HEK293 (cell line): ENCODE data around the gene UFSP1.

Source experiments
- GFI1B ChIP-seq: fragments of 450-650 bp; formaldehyde crosslinking; IDR thresholded peaks from 2 replicates; pipeline ENCODE4 v1.5.1; 2016; ENCODE audit warnings: missing biosample characterization, missing genetic modification characterization
- IKZF3 ChIP-seq: fragments of 450-650 bp; IDR thresholded peaks from 2 replicates; pipeline ENCODE4 v1.5.0; 2018; ENCODE audit warnings: missing biosample characterization, mild to moderate bottlenecking, missing genetic modification characterization, moderate library complexity
- KLF9 ChIP-seq: fragments of 450-650 bp; formaldehyde crosslinking; IDR thresholded peaks from 2 replicates; pipeline ENCODE4 v1.5.1; 2016; ENCODE audit warnings: missing biosample characterization, missing genetic modification characterization, low read depth
- OVOL3 ChIP-seq: fragments of 450-650 bp; formaldehyde crosslinking; IDR thresholded peaks from 2 replicates; pipeline ENCODE4 v1.5.1; 2016; ENCODE audit warnings: missing biosample characterization, missing genetic modification characterization
- SCRT2 ChIP-seq: fragments of 450-650 bp; formaldehyde crosslinking; IDR thresholded peaks from 2 replicates; pipeline ENCODE4 v1.5.1; 2016; ENCODE audit warnings: missing biosample characterization, missing genetic modification characterization
- ZEB2 ChIP-seq: fragments of 450-650 bp; formaldehyde crosslinking; IDR thresholded peaks from 2 replicates; pipeline ENCODE4 v1.5.1; 2016; ENCODE audit warnings: missing biosample characterization, missing genetic modification characterization
- ZIC2 ChIP-seq: fragments of 450-650 bp; formaldehyde crosslinking; IDR thresholded peaks from 2 replicates; pipeline ENCODE4 v1.5.1; 2016; ENCODE audit warnings: missing biosample characterization, missing genetic modification characterization
- ZNF10 ChIP-seq: fragments of 450-650 bp; formaldehyde crosslinking; IDR thresholded peaks from 2 replicates; pipeline ENCODE4 v1.5.1; 2017; ENCODE audit warnings: missing biosample characterization, missing genetic modification characterization
- ZNF114 ChIP-seq: fragments of 450-650 bp; formaldehyde crosslinking; IDR thresholded peaks from 2 replicates; pipeline ENCODE4 v1.5.0; 2017; ENCODE audit warnings: missing biosample characterization, missing genetic modification characterization
- ZNF155 ChIP-seq: fragments of 450-650 bp; formaldehyde crosslinking; IDR thresholded peaks from 2 replicates; pipeline ENCODE4 v1.5.1; 2016; ENCODE audit warnings: missing biosample characterization, missing genetic modification characterization
- ZNF221 ChIP-seq: fragments of 450-650 bp; formaldehyde crosslinking; IDR thresholded peaks from 2 replicates; pipeline ENCODE4 v1.5.1; 2017; ENCODE audit warnings: missing biosample characterization, missing genetic modification characterization, borderline replicate concordance
- ZNF223 ChIP-seq: fragments of 450-650 bp; formaldehyde crosslinking; IDR thresholded peaks from 2 replicates; pipeline ENCODE4 v1.5.1; 2016; ENCODE audit warnings: missing biosample characterization, missing genetic modification characterization
- ZNF23 ChIP-seq: fragments of 450-650 bp; formaldehyde crosslinking; IDR thresholded peaks from 2 replicates; pipeline ENCODE4 v1.5.1; 2016; ENCODE audit warnings: missing biosample characterization, missing genetic modification characterization, borderline replicate concordance
- ZNF266 ChIP-seq: fragments of 450-650 bp; formaldehyde crosslinking; IDR thresholded peaks from 2 replicates; pipeline ENCODE4 v1.5.1; 2016; ENCODE audit warnings: missing biosample characterization, missing genetic modification characterization, low read depth
- ZNF335 ChIP-seq: fragments of 450-650 bp; formaldehyde crosslinking; conservative IDR thresholded peaks from 2 replicates; pipeline ENCODE4 v1.5.1; 2016; ENCODE audit warnings: missing biosample characterization, missing genetic modification characterization
- ZNF350 ChIP-seq: fragments of 450-650 bp; formaldehyde crosslinking; IDR thresholded peaks from 2 replicates; pipeline ENCODE4 v1.5.0; 2017; ENCODE audit warnings: missing biosample characterization, mild to moderate bottlenecking, missing genetic modification characterization
- ZNF37A ChIP-seq: fragments of 450-650 bp; IDR thresholded peaks from 2 replicates; pipeline ENCODE4 v1.5.1; 2018; ENCODE audit warnings: missing biosample characterization, missing genetic modification characterization
- ZNF426 ChIP-seq: fragments of 450-650 bp; formaldehyde crosslinking; IDR thresholded peaks from 2 replicates; pipeline ENCODE4 v1.5.1; 2017; ENCODE audit warnings: missing biosample characterization, missing genetic modification characterization, mild to moderate bottlenecking, inconsistent platforms, moderate library complexity
- ZNF510 ChIP-seq: fragments of 450-650 bp; formaldehyde crosslinking; IDR thresholded peaks from 2 replicates; pipeline ENCODE4 v1.5.1; 2018; ENCODE audit warnings: mild to moderate bottlenecking, missing genetic modification characterization, missing biosample characterization; ENCODE audit not compliant: insufficient replicate concordance
- ZNF571 ChIP-seq: fragments of 450-650 bp; formaldehyde crosslinking; IDR thresholded peaks from 2 replicates; pipeline ENCODE4 v1.5.0; 2017; ENCODE audit warnings: missing biosample characterization, missing genetic modification characterization
- ZNF596 ChIP-seq: fragments of 450-650 bp; IDR thresholded peaks from 2 replicates; pipeline ENCODE4 v1.5.0; 2018; ENCODE audit warnings: missing biosample characterization, mild to moderate bottlenecking, missing genetic modification characterization, moderate library complexity
- ZNF664 ChIP-seq: fragments of 450-650 bp; formaldehyde crosslinking; IDR thresholded peaks from 2 replicates; pipeline ENCODE4 v1.5.1; 2016; ENCODE audit warnings: missing biosample characterization, missing genetic modification characterization
- ZNF670 ChIP-seq: fragments of 450-650 bp; formaldehyde crosslinking; IDR thresholded peaks from 2 replicates; pipeline ENCODE4 v1.5.1; 2016; ENCODE audit warnings: missing biosample characterization, missing genetic modification characterization, low read depth
- ZNF707 ChIP-seq: fragments of 450-650 bp; formaldehyde crosslinking; IDR thresholded peaks from 2 replicates; pipeline ENCODE4 v1.5.1; 2016; ENCODE audit warnings: missing biosample characterization, missing genetic modification characterization
- ZNF791 ChIP-seq: fragments of 450-650 bp; formaldehyde crosslinking; IDR thresholded peaks from 2 replicates; pipeline ENCODE4 v1.5.1; 2016; ENCODE audit warnings: missing biosample characterization, missing genetic modification characterization
- TF ChIP-seq, protein P1 (sequence below): IDR thresholded peaks from 2 replicates; pipeline ENCODE4 v1.6.1; 2011; ENCODE audit warnings: mild to moderate bottlenecking, low read depth, low read length, borderline replicate concordance
- TF ChIP-seq, protein P2 (sequence below): fragments of 450-650 bp; formaldehyde crosslinking; IDR thresholded peaks from 2 replicates; pipeline ENCODE4 v1.5.1; 2017; ENCODE audit warnings: missing biosample characterization, missing genetic modification characterization
- TF ChIP-seq, protein P3 (sequence below): fragments of 450-650 bp; formaldehyde crosslinking; IDR thresholded peaks from 2 replicates; pipeline ENCODE4 v1.5.1; 2016; ENCODE audit warnings: missing biosample characterization, missing genetic modification characterization
- TF ChIP-seq, protein P4 (sequence below): fragments of 450-650 bp; formaldehyde crosslinking; IDR thresholded peaks from 2 replicates; pipeline ENCODE4 v1.5.1; 2017; ENCODE audit warnings: missing biosample characterization, missing genetic modification characterization
- TF ChIP-seq, protein P5 (sequence below): fragments of 450-650 bp; formaldehyde crosslinking; IDR thresholded peaks from 2 replicates; pipeline ENCODE4 v1.5.1; 2016; ENCODE audit warnings: missing biosample characterization, missing genetic modification characterization
- TF ChIP-seq, protein P6 (sequence below): fragments of 450-650 bp; formaldehyde crosslinking; IDR thresholded peaks from 2 replicates; pipeline ENCODE4 v1.5.1; 2016; ENCODE audit warnings: missing biosample characterization, missing genetic modification characterization

The UFSP1 gene

DNA sequence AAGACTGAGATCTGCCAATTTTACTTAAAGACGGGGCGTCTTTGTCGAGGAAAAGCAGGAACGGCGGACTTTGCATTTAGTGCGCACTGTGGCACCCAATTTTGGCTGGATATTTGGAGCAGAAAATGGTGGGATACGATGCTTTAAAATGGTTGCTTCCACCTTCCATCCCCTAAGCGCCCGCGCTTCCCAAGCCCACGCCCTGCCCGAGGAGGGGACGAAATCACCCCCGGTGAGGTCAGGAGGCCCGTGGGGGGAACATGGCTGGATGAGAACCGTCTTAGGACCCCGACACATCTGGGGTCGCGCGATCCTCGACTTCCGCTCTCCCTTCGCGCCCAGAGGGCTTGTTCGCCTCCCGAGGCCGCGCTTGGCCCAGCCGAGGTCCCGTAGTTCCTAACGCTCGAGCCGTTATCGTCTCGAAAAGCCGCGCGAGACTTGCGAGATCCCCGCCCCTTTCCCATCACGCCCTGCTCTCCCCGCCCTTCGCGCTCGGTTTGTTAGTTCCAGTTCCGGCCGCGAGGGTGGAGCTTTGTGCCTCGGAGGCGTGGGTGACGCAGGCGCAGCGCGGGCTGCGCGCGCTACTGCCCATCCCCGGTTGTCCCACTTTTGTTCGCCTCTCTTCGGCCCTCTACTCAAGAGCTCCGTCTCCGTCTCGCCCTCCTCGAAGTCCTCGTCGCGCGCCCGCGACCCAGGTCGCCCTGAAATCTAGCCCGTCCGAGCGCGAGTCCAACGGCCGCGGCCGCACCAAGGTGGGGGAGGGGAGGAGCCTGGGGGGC is 14.7 kb downstream of the UFSP1 start, which contains the start of gene SRRT (continued):
- TF ChIP-seq ZNF335 (tag by site-specific recombination) = peak; percentile 84
- TF ChIP-seq ZNF571 (tag by site-specific recombination) = no peak
- no peak for TF ChIP-seq GFI1B (tag by site-specific recombination)
- TF ChIP-seq, protein P1, sequence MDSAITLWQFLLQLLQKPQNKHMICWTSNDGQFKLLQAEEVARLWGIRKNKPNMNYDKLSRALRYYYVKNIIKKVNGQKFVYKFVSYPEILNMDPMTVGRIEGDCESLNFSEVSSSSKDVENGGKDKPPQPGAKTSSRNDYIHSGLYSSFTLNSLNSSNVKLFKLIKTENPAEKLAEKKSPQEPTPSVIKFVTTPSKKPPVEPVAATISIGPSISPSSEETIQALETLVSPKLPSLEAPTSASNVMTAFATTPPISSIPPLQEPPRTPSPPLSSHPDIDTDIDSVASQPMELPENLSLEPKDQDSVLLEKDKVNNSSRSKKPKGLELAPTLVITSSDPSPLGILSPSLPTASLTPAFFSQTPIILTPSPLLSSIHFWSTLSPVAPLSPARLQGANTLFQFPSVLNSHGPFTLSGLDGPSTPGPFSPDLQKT = no peak
- no peak for TF ChIP-seq ZNF670 (tag by site-specific recombination)
- no peak for TF ChIP-seq ZNF223 (tag by site-specific recombination)
- peak; percentile 93 for TF ChIP-seq ZEB2
- no peak for TF ChIP-seq ZNF510 (tag by site-specific recombination)
- TF ChIP-seq OVOL3 = peak; percentile 100
- peak; percentile 57; the same call in 1 of the 2 replicates for TF ChIP-seq IKZF3 (tag by site-specific recombination)
- TF ChIP-seq ZNF664 (tag by site-specific recombination) = peak; percentile 75
- TF ChIP-seq ZNF221 (tag by site-specific recombination) = no peak
- no peak for TF ChIP-seq ZNF37A
- TF ChIP-seq ZNF155 (tag by site-specific recombination) = no peak
- TF ChIP-seq ZNF114 (tag by site-specific recombination) = no peak
- no peak for TF ChIP-seq ZNF350 (tag by site-specific recombination)
- TF ChIP-seq ZNF426 = no peak
- TF ChIP-seq SCRT2 (tag by site-specific recombination) = peak; percentile 27; the same call in 1 of the 2 replicates
- TF ChIP-seq, protein P2, sequence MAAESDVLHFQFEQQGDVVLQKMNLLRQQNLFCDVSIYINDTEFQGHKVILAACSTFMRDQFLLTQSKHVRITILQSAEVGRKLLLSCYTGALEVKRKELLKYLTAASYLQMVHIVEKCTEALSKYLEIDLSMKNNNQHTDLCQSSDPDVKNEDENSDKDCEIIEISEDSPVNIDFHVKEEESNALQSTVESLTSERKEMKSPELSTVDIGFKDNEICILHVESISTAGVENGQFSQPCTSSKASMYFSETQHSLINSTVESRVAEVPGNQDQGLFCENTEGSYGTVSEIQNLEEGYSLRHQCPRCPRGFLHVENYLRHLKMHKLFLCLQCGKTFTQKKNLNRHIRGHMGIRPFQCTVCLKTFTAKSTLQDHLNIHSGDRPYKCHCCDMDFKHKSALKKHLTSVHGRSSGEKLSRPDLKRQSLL (tag by site-specific recombination) = peak; percentile 86
- TF ChIP-seq ZIC2 (tag by site-specific recombination) = no peak; the same call in 1 of the 2 replicates
- TF ChIP-seq, protein P3, sequence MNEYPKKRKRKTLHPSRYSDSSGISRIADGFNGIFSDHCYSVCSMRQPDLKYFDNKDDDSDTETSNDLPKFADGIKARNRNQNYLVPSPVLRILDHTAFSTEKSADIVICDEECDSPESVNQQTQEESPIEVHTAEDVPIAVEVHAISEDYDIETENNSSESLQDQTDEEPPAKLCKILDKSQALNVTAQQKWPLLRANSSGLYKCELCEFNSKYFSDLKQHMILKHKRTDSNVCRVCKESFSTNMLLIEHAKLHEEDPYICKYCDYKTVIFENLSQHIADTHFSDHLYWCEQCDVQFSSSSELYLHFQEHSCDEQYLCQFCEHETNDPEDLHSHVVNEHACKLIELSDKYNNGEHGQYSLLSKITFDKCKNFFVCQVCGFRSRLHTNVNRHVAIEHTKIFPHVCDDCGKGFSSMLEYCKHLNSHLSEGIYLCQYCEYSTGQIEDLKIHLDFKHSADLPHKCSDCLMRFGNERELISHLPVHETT = peak; percentile 60; the same call in 1 of the 2 replicates
- TF ChIP-seq ZNF10 = no peak
- TF ChIP-seq, protein P4, sequence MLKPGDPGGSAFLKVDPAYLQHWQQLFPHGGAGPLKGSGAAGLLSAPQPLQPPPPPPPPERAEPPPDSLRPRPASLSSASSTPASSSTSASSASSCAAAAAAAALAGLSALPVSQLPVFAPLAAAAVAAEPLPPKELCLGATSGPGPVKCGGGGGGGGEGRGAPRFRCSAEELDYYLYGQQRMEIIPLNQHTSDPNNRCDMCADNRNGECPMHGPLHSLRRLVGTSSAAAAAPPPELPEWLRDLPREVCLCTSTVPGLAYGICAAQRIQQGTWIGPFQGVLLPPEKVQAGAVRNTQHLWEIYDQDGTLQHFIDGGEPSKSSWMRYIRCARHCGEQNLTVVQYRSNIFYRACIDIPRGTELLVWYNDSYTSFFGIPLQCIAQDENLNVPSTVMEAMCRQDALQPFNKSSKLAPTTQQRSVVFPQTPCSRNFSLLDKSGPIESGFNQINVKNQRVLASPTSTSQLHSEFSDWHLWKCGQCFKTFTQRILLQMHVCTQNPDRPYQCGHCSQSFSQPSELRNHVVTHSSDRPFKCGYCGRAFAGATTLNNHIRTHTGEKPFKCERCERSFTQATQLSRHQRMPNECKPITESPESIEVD (tag by site-specific recombination) = no peak
- TF ChIP-seq ZNF23 = no peak
- TF ChIP-seq, protein P5, sequence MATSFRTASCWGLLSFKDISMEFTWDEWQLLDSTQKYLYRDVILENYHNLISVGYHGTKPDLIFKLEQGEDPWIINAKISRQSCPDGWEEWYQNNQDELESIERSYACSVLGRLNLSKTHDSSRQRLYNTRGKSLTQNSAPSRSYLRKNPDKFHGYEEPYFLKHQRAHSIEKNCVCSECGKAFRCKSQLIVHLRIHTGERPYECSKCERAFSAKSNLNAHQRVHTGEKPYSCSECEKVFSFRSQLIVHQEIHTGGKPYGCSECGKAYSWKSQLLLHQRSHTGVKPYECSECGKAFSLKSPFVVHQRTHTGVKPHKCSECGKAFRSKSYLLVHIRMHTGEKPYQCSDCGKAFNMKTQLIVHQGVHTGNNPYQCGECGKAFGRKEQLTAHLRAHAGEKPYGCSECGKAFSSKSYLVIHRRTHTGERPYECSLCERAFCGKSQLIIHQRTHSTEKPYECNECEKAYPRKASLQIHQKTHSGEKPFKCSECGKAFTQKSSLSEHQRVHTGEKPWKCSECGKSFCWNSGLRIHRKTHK (tag by site-specific recombination) = no peak
- TF ChIP-seq ZNF596 (tag by site-specific recombination) = no peak
- peak; percentile 85 for TF ChIP-seq KLF9 (tag by site-specific recombination)
- TF ChIP-seq ZNF791 = no peak
- no peak for TF ChIP-seq ZNF266 (tag by site-specific recombination)
- TF ChIP-seq ZNF707 (tag by site-specific recombination) = no peak
- TF ChIP-seq, protein P6, sequence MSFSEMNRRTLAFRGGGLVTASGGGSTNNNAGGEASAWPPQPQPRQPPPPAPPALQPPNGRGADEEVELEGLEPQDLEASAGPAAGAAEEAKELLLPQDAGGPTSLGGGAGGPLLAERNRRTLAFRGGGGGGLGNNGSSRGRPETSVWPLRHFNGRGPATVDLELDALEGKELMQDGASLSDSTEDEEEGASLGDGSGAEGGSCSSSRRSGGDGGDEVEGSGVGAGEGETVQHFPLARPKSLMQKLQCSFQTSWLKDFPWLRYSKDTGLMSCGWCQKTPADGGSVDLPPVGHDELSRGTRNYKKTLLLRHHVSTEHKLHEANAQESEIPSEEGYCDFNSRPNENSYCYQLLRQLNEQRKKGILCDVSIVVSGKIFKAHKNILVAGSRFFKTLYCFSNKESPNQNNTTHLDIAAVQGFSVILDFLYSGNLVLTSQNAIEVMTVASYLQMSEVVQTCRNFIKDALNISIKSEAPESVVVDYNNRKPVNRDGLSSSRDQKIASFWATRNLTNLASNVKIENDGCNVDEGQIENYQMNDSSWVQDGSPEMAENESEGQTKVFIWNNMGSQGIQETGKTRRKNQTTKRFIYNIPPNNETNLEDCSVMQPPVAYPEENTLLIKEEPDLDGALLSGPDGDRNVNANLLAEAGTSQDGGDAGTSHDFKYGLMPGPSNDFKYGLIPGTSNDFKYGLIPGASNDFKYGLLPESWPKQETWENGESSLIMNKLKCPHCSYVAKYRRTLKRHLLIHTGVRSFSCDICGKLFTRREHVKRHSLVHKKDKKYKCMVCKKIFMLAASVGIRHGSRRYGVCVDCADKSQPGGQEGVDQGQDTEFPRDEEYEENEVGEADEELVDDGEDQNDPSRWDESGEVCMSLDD (tag by site-specific recombination) = peak; percentile 88
